Liver (tissue), 9 donors: ENCODE data around the gene SLIT3. TPM values are rescaled to one million over a fixed set of nuclear protein-coding genes. Genes with fewer than 3 reads are reported as not detected.

Experiments
- DNase-seq: peaks from one replicate; pipeline ENCODE4 v3.0.0-alpha.2; 2017; ENCODE audit warnings: low spot score
- H3K27ac ChIP-seq, 2 donors: one replicate each; pipeline ENCODE4 v1.7.0; 2013; ENCODE audit warnings: inconsistent platforms in 2 of 2, low read length in 2 of 2, control low read depth in 1 of 2, low read depth in 1 of 2, mild to moderate bottlenecking in 1 of 2
- H3K27me3 ChIP-seq, 4 donors: one replicate each; pipeline versions ENCODE4 v1.6.1 to v1.7.0; 2013; ENCODE audit warnings: low read length in 3 of 4, inconsistent platforms in 1 of 4, mild to moderate bottlenecking in 1 of 4, moderate library complexity in 1 of 4; ENCODE audit not compliant: control insufficient read depth in 4 of 4, insufficient read depth in 4 of 4
- H3K36me3 ChIP-seq, 4 donors: one replicate each; pipeline versions ENCODE4 v1.6.1 to v1.7.0; 2013; ENCODE audit warnings: low read length in 3 of 4, mild to moderate bottlenecking in 3 of 4, low read depth in 1 of 4, moderate library complexity in 1 of 4; ENCODE audit not compliant: control insufficient read depth in 4 of 4, insufficient read depth in 3 of 4
- H3K4me1 ChIP-seq, 4 donors: one replicate each; pipeline versions ENCODE4 v1.6.1 to v1.7.0; 2013; ENCODE audit warnings: low read length in 3 of 4, mild to moderate bottlenecking in 3 of 4, moderate library complexity in 1 of 4; ENCODE audit not compliant: control insufficient read depth in 4 of 4, insufficient read depth in 4 of 4
- H3K4me3 ChIP-seq, 3 donors: one replicate each; pipeline versions ENCODE4 v1.6.1 to v1.7.0; 2013; ENCODE audit warnings: low read length in 3 of 3, control low read depth in 1 of 3, low read depth in 1 of 3, mild to moderate bottlenecking in 1 of 3
- H3K9ac ChIP-seq, 2 donors: one replicate each; pipeline ENCODE4 v1.7.0; 2013; ENCODE audit warnings: low read length in 2 of 2, mild to moderate bottlenecking in 2 of 2, moderate library complexity in 2 of 2, control low read depth in 1 of 2, low read depth in 1 of 2
- H3K9me3 ChIP-seq, 4 donors: one replicate each; pipeline versions ENCODE4 v1.6.1 to v1.7.0; 2013; ENCODE audit warnings: low read length in 3 of 4; ENCODE audit not compliant: control insufficient read depth in 4 of 4
- CTCF ChIP-seq: fragments of 150-350 bp; IDR thresholded peaks from 2 replicates; pipeline ENCODE4 v1.5.1; 2017; ENCODE audit warnings: improper control_type of control experiment, low read depth, low read length; ENCODE audit not compliant: missing input control
- EGR1 ChIP-seq, 2 donors: IDR thresholded peaks; 2 replicates each; pipeline ENCODE4 v1.6.1; 2016 to 2018; ENCODE audit warnings: antibody characterized with exemption in 2 of 2, low read depth in 2 of 2
- FOXA1 ChIP-seq: IDR thresholded peaks from 2 replicates; pipeline ENCODE4 v1.6.1; 2016; ENCODE audit warnings: antibody characterized with exemption
- FOXA2 ChIP-seq: IDR thresholded peaks from 2 replicates; pipeline ENCODE4 v1.6.1; 2016; ENCODE audit warnings: antibody characterized with exemption
- GABPA ChIP-seq, 2 donors: IDR thresholded peaks in 1 of 2; conservative IDR thresholded peaks in 1 of 2; 2 replicates each; pipeline ENCODE4 v1.6.1; 2016; ENCODE audit warnings: antibody characterized with exemption in 2 of 2, mild to moderate bottlenecking in 1 of 2, moderate library complexity in 1 of 2
- NR2F2 ChIP-seq: IDR thresholded peaks from 2 replicates; pipeline ENCODE4 v1.6.1; 2016; ENCODE audit warnings: antibody characterized with exemption
- RAD21 ChIP-seq, 2 donors: IDR thresholded peaks; 2 replicates each; pipeline ENCODE4 v1.6.1; 2016; ENCODE audit warnings: antibody characterized with exemption in 2 of 2, mild to moderate bottlenecking in 2 of 2
- REST ChIP-seq: IDR thresholded peaks from 2 replicates; pipeline ENCODE4 v1.6.1; 2016; ENCODE audit warnings: antibody characterized with exemption, mild to moderate bottlenecking
- RXRA ChIP-seq, 2 donors: IDR thresholded peaks; 2 replicates each; pipeline ENCODE4 v1.6.1; 2017 to 2018; ENCODE audit warnings: antibody characterized with exemption in 2 of 2, mild to moderate bottlenecking in 1 of 2
- TAF1 ChIP-seq: conservative IDR thresholded peaks from 2 replicates; pipeline ENCODE4 v1.6.1; 2016; ENCODE audit warnings: antibody characterized with exemption, mild to moderate bottlenecking
- YY1 ChIP-seq: IDR thresholded peaks from 2 replicates; pipeline ENCODE4 v1.6.1; 2016; ENCODE audit warnings: antibody characterized with exemption, mild to moderate bottlenecking
- ZBTB33 ChIP-seq: IDR thresholded peaks from 2 replicates; pipeline ENCODE4 v1.6.1; 2016; ENCODE audit warnings: antibody characterized with exemption
- WGBS: extraction: QIAGEN DNeasy Blood & Tissue Kit; methylation state at CpG from one replicate; pipeline ENCODE4 v1.1.7; 2013; 5-methylcytosine and 5-hydroxymethylcytosine counted together
- polyA plus RNA-seq, 2 donors: library from polyadenylated mRNA; stranded (reverse) in 1 of 2; unstranded in 1 of 2; fragments of 200-250 nt in 1 of 2; fragments of >200 nt in 1 of 2; fragmentation: Nextera tagmentation in 1 of 2; extraction: Ambion mirVana in 1 of 2; gene quantifications; one replicate each; pipeline versions ENCODE4 v1.2.1 to v1.2.3, GENCODE V29; 2013 to 2015
- total RNA-seq, 2 donors: library from RNA; depleted of rRNA; stranded (reverse); fragments of >200 nt; gene quantifications; one replicate each; pipeline ENCODE4 v1.2.3, GENCODE V29; 2014
- TF ChIP-seq, protein P1 (sequence below): IDR thresholded peaks from 2 replicates; pipeline ENCODE4 v1.6.1; 2016; ENCODE audit warnings: antibody characterized with exemption
- donor health status: healthy.
- donor health status: healthy.
- donor health status: healthy.
- donor health status: healthy.
- donor health status: healthy.

SLIT3 gene
- total and polyA plus RNA-seq, 4 donors = 0.61 to 1.3 (median 0.91) TPM

DNA sequence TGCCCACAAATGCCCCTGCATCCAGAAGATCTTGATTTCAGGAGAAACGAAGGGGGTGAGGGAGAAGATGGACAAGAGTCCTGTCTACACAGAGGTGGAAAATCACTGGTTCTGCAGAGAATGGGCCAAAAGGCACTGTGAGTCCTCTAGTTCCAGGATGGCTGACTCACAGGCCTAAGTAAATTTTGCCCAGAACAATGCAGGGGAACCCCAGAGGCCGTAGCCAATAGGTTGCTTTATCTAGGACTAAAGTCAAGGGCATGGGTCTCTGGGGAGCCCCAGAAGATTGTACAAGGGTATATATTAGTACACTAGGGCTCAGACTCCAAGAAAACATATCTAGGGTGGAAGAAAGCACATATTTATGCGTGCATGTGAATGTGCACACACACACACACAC lies 98.0 kb downstream of the SLIT3 start:
- DNase-seq = no peak

More for the DNA sequence above, 98.0 kb downstream of the SLIT3 start:
- Histone ChIP-seq H3K36me3 (no peaks in the 10 kb centered on the region), H3K9ac (no peak overlapping the region), H3K4me1 (no peaks in the 10 kb centered on the region), H3K27me3 (peaks cover 0 to 3% (median 0%) of the 10 kb centered on the region in 4 donors), H3K4me3 (no peak overlapping the region), H3K9me3 (peaks cover 0 to 3% (median under 1%) of the 10 kb centered on the region in 4 donors), H3K27ac (no peak overlapping the region)
- WGBS = 68% methylated on average over 3 of the region's 3 CpGs
- TF ChIP-seq TAF1 = no peak
- TF ChIP-seq, protein P1, sequence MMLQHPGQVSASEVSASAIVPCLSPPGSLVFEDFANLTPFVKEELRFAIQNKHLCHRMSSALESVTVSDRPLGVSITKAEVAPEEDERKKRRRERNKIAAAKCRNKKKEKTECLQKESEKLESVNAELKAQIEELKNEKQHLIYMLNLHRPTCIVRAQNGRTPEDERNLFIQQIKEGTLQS = no peak
- no peak for TF ChIP-seq RAD21 (IDR thresholded peaks at IDR 0.05)
- no peak for TF ChIP-seq EGR1 (IDR thresholded peaks at IDR 0.05; ENCODE audit: low read depth in 2 of 2)
- TF ChIP-seq FOXA2 = no peak
- TF ChIP-seq YY1 = no peak
- TF ChIP-seq GABPA (IDR thresholded peaks at IDR 0.05 in 1 of 2, conservative IDR thresholded peaks at IDR 0.05 in 1 of 2) = no peak
- no peak for TF ChIP-seq REST
- no peak for TF ChIP-seq NR2F2
- TF ChIP-seq CTCF = no peak
- TF ChIP-seq FOXA1 = no peak
- TF ChIP-seq ZBTB33 = no peak
- TF ChIP-seq RXRA (IDR thresholded peaks at IDR 0.05) = no peak
